CD1c-positive myeloid dendritic cell (primary cell): Measurements from ENCODE around the gene KANSL3.
A peak's percentile ranks its signal among the peaks of the same experiment; 100 is the strongest.
"Not testable (repeated sequence)": the region's sequence is repeated elsewhere in the genome, so short reads cannot be mapped to it uniquely, and the experiment has no call there.

ENCODE experiments used
- DNase-seq: peaks from one replicate; pipeline ENCODE4 v3.0.0-alpha.2; 2016; ENCODE audit errors: extremely low spot score

The KANSL3 gene

GRCh38 chr2:96558485-96558884 is 79.6 kb downstream of the KANSL3 start:
- no peak for DNase-seq

- no peak for DNase-seq
Measured at GRCh38 chr2:96558061-96558460, 80.1 kb downstream of the KANSL3 start.

- DNase-seq = not testable (repeated sequence)
Measured at GRCh38 chr2:96557421-96557820, 80.7 kb downstream of the KANSL3 start.

GRCh38 chr2:96556441-96557330 is 81.4 kb downstream of the KANSL3 start:
- DNase-seq = peak; percentile 89

GRCh38 chr2:96555146-96555610 is 82.9 kb downstream of the KANSL3 start:
- DNase-seq = no peak

GRCh38 chr2:96554293-96555145 is 83.6 kb downstream of the KANSL3 start:
- peak; percentile 76 for DNase-seq

GRCh38 chr2:96553957-96554292 is 84.2 kb downstream of the KANSL3 start:
- DNase-seq = not testable (repeated sequence)

GRCh38 chr2:96553176-96553956 is 84.7 kb downstream of the KANSL3 start:
- no peak for DNase-seq

- DNase-seq = no peak
Measured at GRCh38 chr2:96552315-96553175, 85.6 kb downstream of the KANSL3 start.

- no peak for DNase-seq
Measured at GRCh38 chr2:96551605-96552314, 86.4 kb downstream of the KANSL3 start.

GRCh38 chr2:96550787-96551604 is 87.1 kb downstream of the KANSL3 start:
- no peak for DNase-seq

GRCh38 chr2:96549967-96550786 is 87.9 kb downstream of the KANSL3 start:
- DNase-seq = no peak

- DNase-seq = no peak
Measured at GRCh38 chr2:96549466-96549785, 88.7 kb downstream of the KANSL3 start.

GRCh38 chr2:96548558-96549465 is 89.3 kb downstream of the KANSL3 start:
- no peak for DNase-seq

GRCh38 chr2:96547731-96548171 is 90.4 kb downstream of the KANSL3 start:
- no peak for DNase-seq

- no peak for DNase-seq
Measured at GRCh38 chr2:96547203-96547641, 90.9 kb downstream of the KANSL3 start.

- DNase-seq = no peak
Measured at GRCh38 chr2:96546797-96547196, 91.3 kb downstream of the KANSL3 start.
